AG04450 (cell line): ENCODE measurements around the gene RPL19. TPM values are rescaled to one million over a fixed set of nuclear protein-coding genes. Genes with fewer than 3 reads are reported as not detected.

ENCODE experiments used
- CTCF ChIA-PET: fragments of 300-600, 350-600 bp; formaldehyde crosslinking; extraction: SDS; loops from one replicate; lab custom pipeline; 2022; ENCODE audit warnings: antibody characterized with exemption, inconsistent platforms; lab: Charles Lee
- POLR2A ChIA-PET: fragments of 350-600 bp; formaldehyde crosslinking; extraction: SDS; loops from one replicate; lab custom pipeline; 2021; ENCODE audit warnings: antibody characterized with exemption, inconsistent platforms; lab: Yijun Ruan, JAX
- DNase-seq: peaks from one replicate; pipeline ENCODE4 v3.0.0-alpha.2; 2011; ENCODE audit warnings: low read depth, low spot score
- H3K27ac ChIP-seq: one replicate; pipeline ENCODE4 v1.5.1; 2012; ENCODE audit warnings: low read depth, low read length, control low read depth
- H3K27me3 ChIP-seq: one replicate; pipeline ENCODE4 v1.6.0; 2012; ENCODE audit warnings: low read length; ENCODE audit not compliant: control insufficient read depth, insufficient read depth
- H3K4me3 ChIP-seq: 2 replicates; pipeline ENCODE4 v1.5.1; 2011; ENCODE audit warnings: mild to moderate bottlenecking, low read depth, low read length, control low read depth
- H3K9me3 ChIP-seq: 2 replicates; pipeline ENCODE4 v1.5.1; 2012; ENCODE audit warnings: low read length; ENCODE audit not compliant: control insufficient read depth, insufficient read depth
- polyA plus RNA-seq: library from polyadenylated mRNA; depleted of rRNA; stranded (reverse); fragments of >200 nt; gene quantifications from 2 replicates; pipeline ENCODE4 v1.2.3, GENCODE V29; 2011
- TF ChIP-seq, protein P1 (sequence below): IDR thresholded peaks from 2 replicates; pipeline ENCODE4 v1.5.1; 2011; ENCODE audit warnings: low read depth, low read length, control low read depth, inconsistent platforms

RPL19 gene
- polyA plus RNA-seq, 1 experiment = 1,791 TPM

DNA sequence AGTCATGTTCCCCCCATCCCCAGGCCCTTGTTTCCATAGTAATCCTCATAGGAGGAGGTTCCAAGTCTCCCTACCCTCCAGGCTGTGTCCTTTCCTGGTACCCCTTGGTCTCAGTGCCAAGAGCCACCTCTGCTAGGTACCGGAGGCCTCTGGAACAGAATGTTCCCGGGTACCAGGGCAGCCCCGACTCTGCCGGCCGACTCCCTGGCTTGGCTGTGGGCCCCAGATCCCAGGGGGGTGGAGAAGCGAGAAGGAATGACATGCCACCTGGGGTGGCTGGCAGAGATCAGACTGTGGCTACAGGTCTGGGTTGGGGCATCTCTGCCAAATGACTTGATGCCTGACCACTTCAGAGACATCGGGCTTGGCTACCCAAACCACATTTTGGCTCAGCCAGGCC, 22.1 kb downstream of the RPL19 start:
- H3K4me3 ChIP-seq = no peak overlapping the region
- peaks cover 60% of the 10 kb centered on the region for H3K27me3 ChIP-seq
- H3K27ac ChIP-seq = no peak overlapping the region
- TF ChIP-seq, protein P1, sequence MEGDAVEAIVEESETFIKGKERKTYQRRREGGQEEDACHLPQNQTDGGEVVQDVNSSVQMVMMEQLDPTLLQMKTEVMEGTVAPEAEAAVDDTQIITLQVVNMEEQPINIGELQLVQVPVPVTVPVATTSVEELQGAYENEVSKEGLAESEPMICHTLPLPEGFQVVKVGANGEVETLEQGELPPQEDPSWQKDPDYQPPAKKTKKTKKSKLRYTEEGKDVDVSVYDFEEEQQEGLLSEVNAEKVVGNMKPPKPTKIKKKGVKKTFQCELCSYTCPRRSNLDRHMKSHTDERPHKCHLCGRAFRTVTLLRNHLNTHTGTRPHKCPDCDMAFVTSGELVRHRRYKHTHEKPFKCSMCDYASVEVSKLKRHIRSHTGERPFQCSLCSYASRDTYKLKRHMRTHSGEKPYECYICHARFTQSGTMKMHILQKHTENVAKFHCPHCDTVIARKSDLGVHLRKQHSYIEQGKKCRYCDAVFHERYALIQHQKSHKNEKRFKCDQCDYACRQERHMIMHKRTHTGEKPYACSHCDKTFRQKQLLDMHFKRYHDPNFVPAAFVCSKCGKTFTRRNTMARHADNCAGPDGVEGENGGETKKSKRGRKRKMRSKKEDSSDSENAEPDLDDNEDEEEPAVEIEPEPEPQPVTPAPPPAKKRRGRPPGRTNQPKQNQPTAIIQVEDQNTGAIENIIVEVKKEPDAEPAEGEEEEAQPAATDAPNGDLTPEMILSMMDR = no peak
- no peaks in the 10 kb centered on the region; the same call in 1 of the 2 replicates for H3K9me3 ChIP-seq
- ChIA-PET CTCF (no interaction called here), POLR2A (no interaction called here)
- no peak for DNase-seq

DNA sequence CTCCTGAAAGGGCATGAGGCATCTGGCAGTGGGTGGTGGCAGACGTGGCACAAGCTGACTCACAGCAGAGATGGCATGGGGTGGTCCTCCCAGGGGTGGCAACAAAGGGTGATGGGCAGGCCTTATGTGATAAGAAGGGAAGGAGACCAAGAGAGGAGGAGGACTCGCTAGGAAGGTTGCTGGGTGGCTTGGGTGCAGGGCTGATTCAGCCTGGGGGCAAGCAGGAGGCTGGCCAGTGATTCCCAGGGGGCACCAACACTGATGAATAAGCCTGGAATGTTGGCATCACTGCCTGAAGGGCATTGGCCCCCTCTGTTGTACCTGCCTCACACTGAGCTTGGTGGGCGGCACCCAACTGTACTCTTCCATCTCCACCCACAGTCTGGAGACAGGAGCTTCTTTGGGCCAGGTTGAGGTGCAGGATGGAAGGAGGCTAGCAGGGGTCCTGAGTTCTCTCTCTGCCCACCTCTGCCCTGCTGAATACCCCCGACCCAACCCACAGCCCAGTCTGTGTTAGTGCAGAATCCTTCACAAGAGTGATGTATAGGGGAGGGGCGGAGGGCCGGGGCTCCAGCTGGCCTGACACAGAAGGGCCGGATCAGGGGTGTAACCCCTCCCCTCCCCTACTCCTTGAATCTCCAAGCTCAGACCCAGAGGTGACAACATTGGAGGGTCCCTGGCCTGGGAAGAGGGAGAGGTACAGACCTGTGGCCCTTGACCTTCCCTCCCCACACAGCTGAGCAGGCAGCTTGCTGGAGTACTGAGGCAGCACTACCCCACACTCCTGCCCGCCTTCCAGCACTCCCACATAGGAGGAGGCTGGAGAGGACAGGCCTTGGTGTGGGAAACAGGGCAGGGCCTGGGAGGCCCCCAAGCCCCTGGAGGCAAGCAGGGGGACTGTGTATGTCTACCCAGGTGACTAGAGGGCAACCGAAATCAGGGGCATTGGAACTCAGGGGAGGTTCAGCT, 23.1 kb downstream of the RPL19 start:
- Histone ChIP-seq H3K27ac (no peak overlapping the region), H3K27me3 (peaks cover 56% of the 10 kb centered on the region), H3K4me3 (no peak overlapping the region), H3K9me3 (no peaks in the 10 kb centered on the region; the same call in 1 of the 2 replicates)
- TF ChIP-seq, protein P1 = no peak
- DNase-seq = no peak
- CTCF ChIA-PET = no interaction called here
- POLR2A ChIA-PET = interaction anchor here (0.6 to 1.1 kb wide), 3 partner anchors 23 to 507 kb away, joined by 4 read pairs; partner anchors contain the start of gene RPL19

- Histone ChIP-seq H3K4me3 (no peak overlapping the region), H3K9me3 (no peaks in the 10 kb centered on the region; the same call in 1 of the 2 replicates), H3K27me3 (peaks cover 50% of the 10 kb centered on the region), H3K27ac (no peak overlapping the region)
- TF ChIP-seq, protein P1 = no peak
- DNase-seq = no peak
- CTCF ChIA-PET = no interaction called here
- POLR2A ChIA-PET = no interaction called here
Measured at GRCh38 chr17:39223907-39224777, 24.1 kb downstream of the RPL19 start.

DNA sequence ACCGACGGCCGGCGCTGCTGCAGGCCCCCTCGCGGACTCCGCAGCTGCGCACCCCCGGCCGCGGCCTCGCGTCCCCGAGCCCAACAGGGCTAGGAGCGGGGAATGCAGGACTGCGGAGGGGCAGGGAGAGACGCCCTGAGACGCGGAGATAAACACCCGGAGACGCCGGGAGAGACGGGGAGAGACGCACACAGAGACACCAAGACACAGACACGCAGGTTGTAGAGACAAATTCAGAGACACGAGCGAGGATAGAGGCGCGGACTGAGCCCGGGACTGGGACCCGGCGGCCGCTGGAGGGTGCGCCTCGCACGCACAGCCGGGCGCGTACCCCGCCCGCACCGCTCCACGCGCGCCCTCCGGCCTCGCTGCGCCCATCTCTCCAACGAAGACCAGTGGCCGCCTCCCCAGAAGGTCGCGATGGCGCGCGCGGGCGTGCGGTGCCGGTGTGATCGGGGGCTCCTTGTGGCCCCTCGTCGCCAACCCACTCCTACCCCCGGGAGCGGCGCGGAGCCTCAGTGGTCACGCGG, 24.8 kb downstream of the RPL19 start:
- no peak for DNase-seq
- POLR2A ChIA-PET = no interaction called here
- Histone ChIP-seq H3K27me3 (peaks cover 47% of the 10 kb centered on the region), H3K9me3 (no peaks in the 10 kb centered on the region; the same call in 1 of the 2 replicates), H3K4me3 (no peak overlapping the region), H3K27ac (no peak overlapping the region)
- TF ChIP-seq, protein P1 = no peak
- CTCF ChIA-PET = no interaction called here
